Measurements from ENCODE around the gene TFAM.
"Not testable (repeated sequence)": the region's sequence is repeated elsewhere in the genome, so short reads cannot be mapped to it uniquely, and the experiment has no call there.

The TFAM gene

DNA sequence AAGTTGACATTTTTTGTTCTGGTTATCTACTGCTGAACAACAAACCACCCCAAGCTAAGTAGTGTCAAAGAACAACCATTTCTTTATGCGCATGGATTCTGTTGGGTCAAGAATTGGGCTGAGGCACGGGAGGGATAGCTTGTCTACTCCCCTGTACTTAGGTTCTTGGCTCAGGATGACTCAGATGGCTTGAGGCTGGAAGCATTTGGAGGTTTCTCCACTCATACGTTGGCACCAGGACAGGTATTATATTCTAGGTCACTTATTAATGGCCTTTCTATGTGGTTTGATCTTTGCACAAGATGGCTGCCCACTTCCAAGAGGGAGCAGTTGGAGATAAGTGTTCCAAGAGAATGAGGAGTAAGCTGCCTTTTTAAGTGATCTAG is 11.8 kb upstream of the TFAM start:
- no peak for DNase-seq

DNA sequence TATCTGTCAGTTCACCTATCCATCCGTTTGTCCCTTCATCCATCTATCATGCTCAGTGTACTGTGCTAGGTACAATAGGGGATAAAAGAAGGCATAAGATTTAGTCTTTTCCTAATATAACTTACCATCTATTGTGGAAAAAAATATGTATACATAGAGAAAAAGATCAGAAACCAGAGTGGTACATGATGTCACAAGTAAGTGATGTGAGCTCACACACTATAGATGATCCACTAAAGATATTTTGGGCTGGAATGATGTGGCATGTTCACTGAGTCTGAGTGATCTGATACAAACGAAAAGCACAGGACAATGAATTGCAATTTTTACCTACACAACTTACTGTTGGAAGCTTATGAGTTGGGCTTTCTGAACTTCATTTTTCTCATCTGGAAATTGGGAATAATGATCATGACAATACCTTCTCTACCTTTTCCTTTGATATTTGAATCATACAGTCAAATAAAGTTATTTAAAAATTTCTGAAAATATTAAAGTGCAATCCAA is 2.7 kb upstream of the TFAM start:
- DNase-seq: no peak

- DNase-seq: no peak
Observed at GRCh38 chr10:58384095-58384494, 1.1 kb upstream of the TFAM start.

DNA sequence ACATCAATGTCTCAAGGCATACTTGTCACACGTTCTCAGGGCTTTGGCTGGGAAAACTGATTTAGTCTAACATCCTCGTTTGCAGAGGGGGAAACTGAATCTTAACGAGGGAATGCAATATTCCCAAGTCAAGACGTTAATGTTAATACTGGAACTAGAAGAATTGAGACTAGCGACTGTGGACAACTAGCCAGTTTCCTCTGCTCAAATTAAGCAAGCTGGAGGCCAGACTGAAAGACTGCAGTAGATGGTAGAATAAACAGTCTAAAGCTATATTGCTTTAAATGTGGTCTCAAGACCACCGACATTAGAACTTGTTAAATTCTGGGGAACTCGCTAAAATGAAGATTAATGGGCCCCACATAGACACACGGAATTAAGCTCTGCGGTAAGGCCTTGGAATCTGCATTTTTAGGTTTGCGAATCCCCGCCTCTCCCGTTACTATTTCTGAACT is 639 bp upstream of the TFAM start:
- no peak for DNase-seq

DNA sequence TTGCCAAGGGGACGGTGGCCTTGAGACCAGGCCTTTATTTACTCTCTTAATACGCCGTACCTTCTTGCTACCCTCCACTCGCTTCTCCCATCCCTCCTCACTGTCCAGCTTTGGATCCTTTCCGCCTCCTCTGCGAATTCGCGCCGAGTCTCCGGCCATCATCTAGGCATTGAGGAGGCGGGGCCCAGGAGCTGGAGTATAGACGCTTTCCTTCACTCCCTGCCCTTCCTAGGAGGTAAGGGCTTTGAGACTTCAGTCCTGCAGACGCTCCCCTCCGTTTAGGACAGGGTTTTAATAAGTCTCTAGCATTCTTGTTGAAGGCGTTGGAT is 538 bp downstream of the TFAM start:
- DNase-seq: no peak

DNA sequence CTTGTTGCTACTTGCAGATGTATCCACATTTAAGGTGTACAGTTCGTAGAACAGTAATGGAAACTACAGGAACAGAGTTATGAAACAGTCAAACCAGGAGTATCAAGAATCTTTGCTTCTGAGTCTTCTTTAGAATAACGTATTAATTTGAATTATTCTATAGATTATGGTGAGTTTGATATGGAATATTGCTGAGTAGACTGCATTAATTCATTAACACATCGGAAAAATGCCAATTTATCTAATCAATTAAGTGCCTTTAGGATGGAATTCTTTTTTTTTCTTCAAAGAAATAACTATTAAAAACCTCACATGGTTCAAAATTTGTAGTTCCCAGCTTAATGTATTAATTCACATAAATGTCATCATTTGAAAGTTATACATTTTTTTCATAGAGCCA is 3.8 kb downstream of the TFAM start:
- DNase-seq: no peak

DNA sequence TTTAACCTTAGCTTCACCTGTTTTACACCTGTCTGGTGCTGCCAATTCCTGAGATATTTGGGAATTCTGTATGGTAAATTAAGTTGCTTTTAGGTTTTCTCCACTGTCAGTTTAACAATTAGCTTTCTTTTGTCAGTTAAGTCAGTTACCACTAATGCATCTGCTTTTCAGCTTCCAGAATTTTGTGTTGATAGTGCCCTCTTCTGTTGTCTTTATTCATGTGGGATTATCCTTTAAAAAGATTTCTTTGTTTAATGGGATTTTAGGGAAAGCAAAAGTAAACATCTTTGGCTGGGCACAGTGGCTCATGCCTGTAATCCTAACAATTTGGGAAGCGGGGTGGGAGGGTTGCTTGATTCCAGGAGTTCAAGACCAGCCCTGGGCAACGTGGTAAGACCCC is 8.1 kb downstream of the TFAM start:
- no peak for DNase-seq

DNA sequence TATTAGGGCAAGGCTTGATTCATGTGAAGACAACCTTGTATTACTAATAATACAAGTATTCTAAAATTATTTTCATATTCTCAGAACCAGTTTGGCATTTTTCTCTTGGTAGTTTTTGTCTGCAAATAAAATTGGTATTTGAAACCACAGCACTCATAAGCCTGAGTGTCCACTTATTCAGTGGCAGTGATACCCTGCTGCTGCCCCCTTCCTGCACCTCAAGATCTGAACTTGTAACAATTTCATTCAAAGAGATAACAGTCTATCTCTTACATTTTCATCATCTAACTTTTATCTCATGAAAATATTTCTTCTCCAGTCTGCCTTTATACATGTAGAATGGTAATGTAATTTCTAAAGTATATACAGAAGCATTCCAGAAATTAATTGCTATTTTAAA is 9.3 kb downstream of the TFAM start:
- DNase-seq: no peak

DNA sequence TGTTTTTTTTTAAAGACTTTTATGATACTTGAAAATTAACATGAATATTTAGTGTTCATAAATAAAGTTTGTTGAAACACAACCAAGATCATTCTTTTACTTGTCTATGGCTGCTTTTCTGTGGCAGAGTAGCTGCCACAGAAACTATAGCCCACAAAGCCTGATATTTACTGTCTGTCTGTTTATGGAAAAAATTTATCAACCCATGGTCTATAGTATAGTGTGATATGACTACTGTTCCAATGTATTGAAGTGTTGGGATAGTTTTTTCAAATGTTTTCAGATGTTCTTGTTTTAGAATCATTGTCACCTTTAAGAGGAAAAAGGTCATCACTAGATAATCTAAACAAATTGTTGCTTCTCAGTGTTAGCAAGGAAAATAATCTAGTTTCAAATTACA is 10.8 kb downstream of the TFAM start:
- DNase-seq: no peak

GRCh38 chr10:58397830-58398229 is 12.6 kb downstream of the TFAM start:
- DNase-seq: no peak

- DNase-seq: no peak
Observed at GRCh38 chr10:58399410-58399809, 14.2 kb downstream of the TFAM start.

DNA sequence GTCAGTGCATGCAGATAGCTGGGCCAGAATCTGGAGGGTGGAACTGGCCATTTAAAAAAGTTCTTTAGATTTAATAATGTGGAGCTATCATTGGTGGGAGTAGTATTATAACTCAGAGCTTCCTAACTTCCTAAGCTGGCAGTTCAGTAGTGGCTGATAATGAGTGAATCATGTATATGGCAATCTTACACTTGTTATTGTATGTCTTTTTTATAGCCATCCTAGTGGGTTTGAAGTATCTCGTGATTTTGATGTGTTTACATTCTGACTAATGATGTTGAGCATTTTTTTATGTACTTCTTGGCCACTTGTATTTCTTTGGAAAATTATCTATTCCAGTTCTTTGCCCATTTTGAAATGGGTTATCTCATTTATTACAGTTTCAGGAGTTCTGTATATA is 15.4 kb downstream of the TFAM start:
- DNase-seq: no peak

GRCh38 chr10:58404001-58404400 is 18.8 kb downstream of the TFAM start:
- no peak for DNase-seq

GRCh38 chr10:58409956-58410610 is 24.9 kb downstream of the TFAM start:
- no peak for DNase-seq

DNA sequence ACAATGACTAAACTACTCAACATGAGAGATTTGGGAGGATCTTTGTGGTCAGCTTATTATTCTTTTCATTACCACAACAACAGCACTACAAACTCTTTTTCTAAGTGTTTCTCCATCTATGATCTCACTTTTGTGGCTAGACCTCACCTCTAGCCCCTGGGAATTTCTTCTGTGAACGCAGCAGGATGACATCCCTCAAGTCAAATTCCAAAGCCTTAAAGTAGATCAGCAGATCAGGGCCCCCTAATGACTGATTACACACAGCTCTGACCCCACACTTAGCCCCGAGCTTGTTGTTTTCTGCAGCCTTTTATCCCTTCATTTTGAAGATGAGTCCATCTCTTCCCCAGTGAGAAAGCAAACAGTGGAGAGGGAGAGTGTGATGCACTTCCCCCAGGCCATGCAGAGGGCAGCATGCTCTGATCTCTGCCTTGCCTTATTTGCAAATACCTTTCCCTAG is 27.3 kb downstream of the TFAM start:
- no peak for DNase-seq

GRCh38 chr10:58414270-58415041 is 29.2 kb downstream of the TFAM start:
- DNase-seq: no peak

GRCh38 chr10:58415757-58416156 is 30.5 kb downstream of the TFAM start:
- DNase-seq: no peak

DNA sequence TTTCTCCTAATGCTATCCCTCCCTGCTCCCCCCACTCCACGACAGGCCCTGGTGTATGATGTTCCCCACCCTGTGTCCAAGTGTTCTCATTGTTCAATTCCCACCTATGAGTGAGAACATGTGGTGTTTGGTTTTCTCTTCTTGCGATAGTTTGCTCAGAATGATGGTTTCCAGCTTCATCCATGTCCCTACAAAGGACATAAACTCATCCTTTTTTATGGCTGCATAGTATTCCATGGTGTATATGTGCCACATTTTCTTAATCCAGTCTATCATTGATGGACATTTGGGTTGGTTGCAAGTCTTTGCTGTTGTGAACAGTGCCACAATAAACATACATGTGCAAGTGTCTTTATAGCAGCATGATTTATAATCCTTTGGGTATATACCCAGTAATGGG is 32.7 kb downstream of the TFAM start:
- DNase-seq: not testable (repeated sequence)

DNA sequence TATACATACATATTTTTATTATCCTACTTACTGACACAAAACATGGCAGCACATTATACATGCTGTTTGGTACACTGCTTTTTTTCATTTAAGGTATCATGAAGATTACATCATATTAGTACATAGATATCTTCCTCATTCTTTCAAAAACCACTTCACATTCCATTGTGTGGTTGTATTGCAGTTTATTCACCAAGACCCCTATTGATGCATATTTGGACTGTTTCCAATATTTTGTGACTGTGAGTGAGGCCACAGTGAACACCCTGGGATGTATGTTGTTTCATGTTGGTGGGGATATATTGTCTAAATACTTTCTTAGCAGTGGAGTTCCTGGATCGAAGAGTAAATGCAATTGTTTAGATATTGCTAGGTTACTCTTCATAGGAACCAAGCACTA is 39.0 kb downstream of the TFAM start:
- DNase-seq: no peak

DNA sequence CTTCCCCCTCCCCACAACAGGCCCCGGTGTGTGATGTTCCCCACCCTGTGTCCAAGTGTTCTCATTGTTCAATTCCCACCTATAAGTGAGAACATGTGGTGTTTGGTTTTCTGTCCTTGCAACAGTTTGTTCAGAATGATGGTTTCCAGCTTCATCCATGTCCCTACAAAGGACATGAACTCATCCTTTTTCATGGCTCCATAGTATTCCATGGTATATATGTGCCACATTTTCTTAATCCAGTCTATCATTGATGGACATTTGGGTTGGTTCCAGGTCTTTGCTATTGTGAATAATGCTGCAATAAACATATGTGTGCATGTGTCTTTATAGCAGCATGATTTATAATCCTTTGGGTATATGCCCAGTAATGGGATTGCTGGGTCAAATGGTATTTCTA is 43.2 kb downstream of the TFAM start:
- not testable (repeated sequence) for DNase-seq

DNA sequence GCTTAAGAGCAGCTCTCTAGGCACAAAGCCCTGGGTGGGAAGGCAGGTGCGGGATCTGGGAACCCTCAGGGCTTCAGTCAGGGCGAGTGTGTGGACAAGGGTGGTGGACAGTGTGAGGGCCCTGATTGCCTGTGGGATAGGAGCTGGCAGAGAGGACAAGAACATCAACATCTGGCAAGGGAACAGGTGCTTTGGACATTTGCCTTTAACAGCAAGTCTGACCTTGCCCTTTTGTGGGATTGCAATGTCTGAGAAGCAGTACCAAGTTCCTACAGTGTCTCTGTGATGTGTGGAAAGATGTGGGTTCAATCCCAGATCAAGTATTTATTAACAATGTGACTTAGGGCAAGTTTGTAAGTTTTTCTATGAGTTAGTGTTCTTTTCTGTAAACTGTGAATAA is 46.7 kb downstream of the TFAM start:
- no peak for DNase-seq

GRCh38 chr10:58433066-58433465 is 47.9 kb downstream of the TFAM start:
- DNase-seq: no peak

DNA sequence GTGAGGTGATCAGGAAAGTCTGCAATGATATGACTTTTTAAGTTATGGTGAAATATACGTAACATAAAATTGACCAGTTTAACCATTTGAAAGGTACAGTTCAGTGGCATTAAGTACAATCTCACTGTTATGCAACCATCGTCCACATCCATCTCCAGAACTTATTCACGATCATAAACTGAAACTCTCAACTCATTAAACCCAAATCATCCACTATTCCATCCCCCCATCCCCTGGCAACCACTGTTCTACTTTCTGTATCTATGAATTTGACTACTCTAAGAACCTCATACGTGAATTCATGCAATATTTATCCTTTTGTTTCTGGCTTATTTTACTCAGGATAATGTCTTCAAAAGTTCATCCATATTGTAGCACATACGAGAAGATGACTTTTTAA is 48.4 kb downstream of the TFAM start:
- no peak for DNase-seq

DNA sequence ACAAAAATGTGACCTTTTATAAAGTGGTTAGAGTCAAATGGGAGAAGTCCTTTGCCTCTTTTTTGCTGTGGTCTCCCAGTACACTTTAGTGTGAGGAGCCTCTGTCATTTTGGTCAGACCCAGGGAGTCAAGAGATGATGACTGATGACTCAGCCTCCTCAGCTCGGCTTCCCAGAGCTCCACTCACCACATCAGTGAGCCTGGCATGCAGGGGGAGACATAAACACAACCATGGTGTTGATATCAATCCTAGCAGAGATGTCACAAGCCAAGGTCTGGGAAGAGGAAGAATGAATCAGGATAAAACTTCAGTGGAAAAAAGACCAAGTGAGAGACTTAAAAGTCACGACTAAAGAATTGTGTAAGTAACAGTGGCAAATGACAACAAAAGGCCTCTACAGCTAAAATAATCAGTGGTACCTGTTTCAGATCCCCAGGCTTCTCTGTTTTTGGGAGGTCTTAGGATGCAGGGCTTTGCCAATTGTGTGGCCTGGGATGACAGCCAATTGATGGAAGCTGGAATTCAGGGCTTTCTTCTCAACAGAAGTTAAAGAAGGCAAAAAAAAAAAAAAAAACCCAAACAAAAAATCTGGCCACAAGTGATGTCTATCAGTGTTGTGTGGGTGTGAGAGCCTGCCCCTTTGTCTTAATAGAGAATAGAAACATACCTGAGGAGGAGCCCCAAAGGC is 50.2 kb downstream of the TFAM start:
- DNase-seq: no peak

All from 8988T (cell line).